CD4-positive, alpha-beta T cell (primary cell): ENCODE data around the gene CTNNA2. TPM values are rescaled to one million over a fixed set of nuclear protein-coding genes. Genes with fewer than 3 reads are reported as not detected.
"Not testable (repeated sequence)": the region's sequence is repeated elsewhere in the genome, so short reads cannot be mapped to it uniquely, and the experiment has no call there.

Experiments
- ATAC-seq: fragments of 200-7000 bp; cut with Tn5 transposase; one replicate; pipeline ENCODE4 v1.10.0; 2022; ENCODE audit warnings: mild to moderate bottlenecking; ENCODE audit not compliant: poor library complexity
- CTCF ChIA-PET: fragments of 350-600 bp; sonication (Branson Sonifier 250); formaldehyde crosslinking; loops from one replicate; lab custom pipeline; 2021; ENCODE audit warnings: antibody characterized with exemption, inconsistent platforms; lab: Charles Lee
- POLR2A ChIA-PET: fragments of 350-600 bp; sonication (Branson Sonifier 250); formaldehyde crosslinking; loops from one replicate; lab custom pipeline; 2021; ENCODE audit warnings: antibody characterized with exemption, inconsistent platforms; lab: Charles Lee
- DNase-seq, 14 experiments: peaks; one replicate each; pipeline ENCODE4 v3.0.0-alpha.2; 2013 to 2020; ENCODE audit warnings: mixed read lengths in 2 of 14
- H3K27ac ChIP-seq, 2 donors: one replicate each; pipeline versions ENCODE4 v1.5.1 to v1.7.0; 2013; ENCODE audit warnings: low read length in 2 of 2, low read depth in 1 of 2, mild to moderate bottlenecking in 1 of 2
- H3K27me3 ChIP-seq, 2 experiments: 1 replicate in 1 of 2; 2 replicates in 1 of 2; pipeline versions ENCODE4 v1.6.1 to v1.7.0; 2013; ENCODE audit warnings: low read length in 2 of 2, control low read depth in 1 of 2, mild to moderate bottlenecking in 1 of 2, moderate library complexity in 1 of 2; ENCODE audit not compliant: insufficient read depth in 2 of 2, control insufficient read depth in 1 of 2
- H3K36me3 ChIP-seq: one replicate; pipeline ENCODE4 v1.6.1; 2013; ENCODE audit warnings: low read length, control low read depth; ENCODE audit not compliant: insufficient read depth
- H3K4me1 ChIP-seq: one replicate; pipeline ENCODE4 v1.6.1; 2013; ENCODE audit warnings: low read length, control low read depth; ENCODE audit not compliant: insufficient read depth
- H3K4me3 ChIP-seq: one replicate; pipeline ENCODE4 v1.5.1; 2013; ENCODE audit warnings: mild to moderate bottlenecking, low read length, moderate library complexity
- H3K9me3 ChIP-seq, 2 experiments: 1 replicate in 1 of 2; 2 replicates in 1 of 2; pipeline versions ENCODE4 v1.6.1 to v1.7.0; 2013; ENCODE audit warnings: low read length in 2 of 2, mild to moderate bottlenecking in 2 of 2, control low read depth in 1 of 2, moderate library complexity in 1 of 2; ENCODE audit not compliant: control insufficient read depth in 1 of 2, insufficient read depth in 1 of 2
- H3K27ac Mint-ChIP-seq: one replicate; pipeline ENCODE4 v1.8.0; 2020; ENCODE audit warnings: mixed read lengths
- H3K27me3 Mint-ChIP-seq: one replicate; pipeline ENCODE4 v1.8.0; 2021; ENCODE audit warnings: mixed read lengths
- H3K36me3 Mint-ChIP-seq: one replicate; pipeline ENCODE4 v1.8.0; 2021; ENCODE audit warnings: low read depth, mixed read lengths
- H3K4me1 Mint-ChIP-seq: one replicate; pipeline ENCODE4 v1.8.0; 2021; ENCODE audit warnings: low read depth, mixed read lengths
- H3K4me3 Mint-ChIP-seq: one replicate; pipeline ENCODE4 v1.8.0; 2020; ENCODE audit warnings: mild to moderate bottlenecking, mixed read lengths
- H3K9me3 Mint-ChIP-seq: one replicate; pipeline ENCODE4 v1.8.0; 2020; ENCODE audit warnings: mixed read lengths
- intact Hi-C, 2 experiments: fragments of 100-400 bp; cut with DNase I in 1 of 2; cut with micrococcal nuclease in 1 of 2; formaldehyde crosslinking; loops; one replicate each; pipeline versions ENCODE4 v1.15.1 to v1.9.0; 2023 to 2025; cut with DNase I, micrococcal nuclease
- total RNA-seq, 174 experiments: library from RNA in 2 of 174; stranded (reverse) in 2 of 174; gene quantifications; one replicate each; pipeline ENCODE4 v1.2.3 and lab custom pipeline; 2021 to 2026
- TF ChIP-seq, protein P1 (sequence below): fragments of 200-600 bp; IDR thresholded peaks from one replicate; pipeline ENCODE4 v1.8.0; 2022; ENCODE audit warnings: antibody characterized with exemption, mild to moderate bottlenecking

CTNNA2 gene
- total RNA-seq, 2 experiments from 2014 or later, result not detected

DNA sequence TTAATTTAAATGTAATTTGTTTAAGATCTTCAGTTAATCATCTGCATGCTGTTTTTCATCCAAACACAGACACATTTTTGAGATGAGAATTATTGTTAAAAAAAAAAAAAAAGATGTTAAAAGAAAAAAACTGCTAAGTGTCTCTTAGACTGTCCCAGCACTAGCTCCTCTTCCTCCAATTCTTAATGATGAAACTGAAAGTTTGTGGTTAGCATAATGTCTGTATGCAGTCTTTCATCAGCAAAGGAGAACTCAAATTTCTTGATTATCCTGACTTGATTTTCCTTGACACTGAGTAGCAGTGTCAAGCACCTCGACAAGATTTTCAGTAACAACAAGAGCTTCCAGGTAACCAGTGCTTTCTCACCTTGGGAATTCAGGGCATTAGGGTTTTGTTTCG is 517.3 kb downstream of the CTNNA2 start:
- Mint-ChIP-seq H3K36me3 (no peaks in the 10 kb centered on the region), H3K27ac (no peak overlapping the region), H3K27me3 (no peaks in the 10 kb centered on the region), H3K4me3 (no peak overlapping the region), H3K4me1 (no peaks in the 10 kb centered on the region), H3K9me3 (peaks cover 10% of the 10 kb centered on the region)
- TF ChIP-seq, protein P1, sequence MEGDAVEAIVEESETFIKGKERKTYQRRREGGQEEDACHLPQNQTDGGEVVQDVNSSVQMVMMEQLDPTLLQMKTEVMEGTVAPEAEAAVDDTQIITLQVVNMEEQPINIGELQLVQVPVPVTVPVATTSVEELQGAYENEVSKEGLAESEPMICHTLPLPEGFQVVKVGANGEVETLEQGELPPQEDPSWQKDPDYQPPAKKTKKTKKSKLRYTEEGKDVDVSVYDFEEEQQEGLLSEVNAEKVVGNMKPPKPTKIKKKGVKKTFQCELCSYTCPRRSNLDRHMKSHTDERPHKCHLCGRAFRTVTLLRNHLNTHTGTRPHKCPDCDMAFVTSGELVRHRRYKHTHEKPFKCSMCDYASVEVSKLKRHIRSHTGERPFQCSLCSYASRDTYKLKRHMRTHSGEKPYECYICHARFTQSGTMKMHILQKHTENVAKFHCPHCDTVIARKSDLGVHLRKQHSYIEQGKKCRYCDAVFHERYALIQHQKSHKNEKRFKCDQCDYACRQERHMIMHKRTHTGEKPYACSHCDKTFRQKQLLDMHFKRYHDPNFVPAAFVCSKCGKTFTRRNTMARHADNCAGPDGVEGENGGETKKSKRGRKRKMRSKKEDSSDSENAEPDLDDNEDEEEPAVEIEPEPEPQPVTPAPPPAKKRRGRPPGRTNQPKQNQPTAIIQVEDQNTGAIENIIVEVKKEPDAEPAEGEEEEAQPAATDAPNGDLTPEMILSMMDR, result no peak
- Histone ChIP-seq H3K4me3 (no peak overlapping the region), H3K27ac (no peak overlapping the region), H3K4me1 (no peaks in the 10 kb centered on the region), H3K9me3 (peaks cover 0 to 4% of the 10 kb centered on the region in 2 experiments), H3K36me3 (no peaks in the 10 kb centered on the region), H3K27me3 (no peaks in the 10 kb centered on the region)
- ChIA-PET CTCF (no interaction called here), POLR2A (no interaction called here)
- intact Hi-C loops, result no loop called here
- DNase-seq, result no peak
- no peak for ATAC-seq

GRCh38 chr2:80032684-80033083 is 519.8 kb downstream of the CTNNA2 start:
- H3K36me3 Mint-ChIP-seq, H3K27me3 ChIP-seq, H3K4me1 Mint-ChIP-seq, POLR2A ChIA-PET, H3K27ac ChIP-seq, ATAC-seq, DNase-seq, CTCF ChIA-PET, H3K4me1 ChIP-seq, H3K9me3 ChIP-seq, H3K4me3 Mint-ChIP-seq, intact Hi-C loops, H3K27me3 Mint-ChIP-seq, H3K36me3 ChIP-seq, H3K27ac Mint-ChIP-seq, H3K4me3 ChIP-seq: not testable (repeated sequence)
- H3K9me3 Mint-ChIP-seq, result peaks cover 11% of the 10 kb centered on the region

DNA sequence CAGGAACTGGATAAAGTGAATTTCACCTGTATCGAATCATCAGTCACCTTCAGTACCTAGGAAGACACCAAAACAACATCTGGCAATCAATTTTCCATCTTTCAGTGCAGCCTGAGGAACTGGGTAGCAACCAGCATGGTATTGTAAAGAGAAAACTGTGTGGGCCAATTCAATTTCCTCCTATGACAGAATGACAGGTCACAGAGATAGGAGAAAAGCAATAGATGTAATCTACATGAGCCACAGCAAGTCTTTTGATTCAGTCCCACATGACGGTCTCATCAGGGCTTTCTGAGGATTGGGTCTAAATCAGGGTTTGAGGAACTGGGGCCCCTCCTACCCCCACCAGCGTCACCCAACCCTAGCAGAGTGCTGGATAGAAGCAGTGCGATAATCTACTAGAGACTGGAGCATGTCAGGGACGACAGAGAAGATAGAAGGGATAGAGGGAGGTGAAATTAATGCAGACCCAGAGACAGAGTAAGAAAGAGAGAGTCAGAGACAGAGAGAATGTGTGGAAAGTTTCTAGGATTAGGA is 523.0 kb downstream of the CTNNA2 start:
- no peak overlapping the region for H3K4me3 Mint-ChIP-seq
- no peaks in the 10 kb centered on the region for H3K36me3 Mint-ChIP-seq
- intact Hi-C loops, result no loop called here
- H3K9me3 Mint-ChIP-seq, result peaks cover 11% of the 10 kb centered on the region
- no peaks in the 10 kb centered on the region for H3K36me3 ChIP-seq
- H3K9me3 ChIP-seq, result no peaks in the 10 kb centered on the region
- DNase-seq, result no peak
- CTCF ChIA-PET, result no interaction called here
- POLR2A ChIA-PET, result no interaction called here
- TF ChIP-seq, protein P1, result no peak
- H3K27me3 ChIP-seq, result no peaks in the 10 kb centered on the region
- no peaks in the 10 kb centered on the region for H3K27me3 Mint-ChIP-seq
- H3K4me3 ChIP-seq, result no peak overlapping the region
- no peak for ATAC-seq
- H3K4me1 Mint-ChIP-seq, result no peaks in the 10 kb centered on the region
- no peak overlapping the region for H3K27ac ChIP-seq
- H3K4me1 ChIP-seq, result no peaks in the 10 kb centered on the region
- no peak overlapping the region for H3K27ac Mint-ChIP-seq

GRCh38 chr2:80037310-80037709 is 524.5 kb downstream of the CTNNA2 start:
- Histone ChIP-seq H3K4me3 (no peak overlapping the region), H3K36me3 (no peaks in the 10 kb centered on the region), H3K9me3 (no peaks in the 10 kb centered on the region), H3K27ac (no peak overlapping the region), H3K27me3 (no peaks in the 10 kb centered on the region), H3K4me1 (no peaks in the 10 kb centered on the region)
- H3K27me3 Mint-ChIP-seq, result no peaks in the 10 kb centered on the region
- no peaks in the 10 kb centered on the region for H3K36me3 Mint-ChIP-seq
- no peak for ATAC-seq
- DNase-seq, result no peak
- H3K27ac Mint-ChIP-seq, result no peak overlapping the region
- peaks cover 11% of the 10 kb centered on the region for H3K9me3 Mint-ChIP-seq
- POLR2A ChIA-PET, result no interaction called here
- intact Hi-C loops, result no loop called here
- TF ChIP-seq, protein P1, result no peak
- no peaks in the 10 kb centered on the region for H3K4me1 Mint-ChIP-seq
- CTCF ChIA-PET, result no interaction called here
- H3K4me3 Mint-ChIP-seq, result no peak overlapping the region
